ENCODE results near the gene ZNF830. TPM values are rescaled to one million over a fixed set of nuclear protein-coding genes. Genes with fewer than 3 reads are reported as not detected.

Gene ZNF830
- total and polyA plus RNA-seq, 2 donors (not counting 3 experiments of a cell fraction or from before 2014, with no cell fraction given), result 3.1 to 13.9 TPM

DNA sequence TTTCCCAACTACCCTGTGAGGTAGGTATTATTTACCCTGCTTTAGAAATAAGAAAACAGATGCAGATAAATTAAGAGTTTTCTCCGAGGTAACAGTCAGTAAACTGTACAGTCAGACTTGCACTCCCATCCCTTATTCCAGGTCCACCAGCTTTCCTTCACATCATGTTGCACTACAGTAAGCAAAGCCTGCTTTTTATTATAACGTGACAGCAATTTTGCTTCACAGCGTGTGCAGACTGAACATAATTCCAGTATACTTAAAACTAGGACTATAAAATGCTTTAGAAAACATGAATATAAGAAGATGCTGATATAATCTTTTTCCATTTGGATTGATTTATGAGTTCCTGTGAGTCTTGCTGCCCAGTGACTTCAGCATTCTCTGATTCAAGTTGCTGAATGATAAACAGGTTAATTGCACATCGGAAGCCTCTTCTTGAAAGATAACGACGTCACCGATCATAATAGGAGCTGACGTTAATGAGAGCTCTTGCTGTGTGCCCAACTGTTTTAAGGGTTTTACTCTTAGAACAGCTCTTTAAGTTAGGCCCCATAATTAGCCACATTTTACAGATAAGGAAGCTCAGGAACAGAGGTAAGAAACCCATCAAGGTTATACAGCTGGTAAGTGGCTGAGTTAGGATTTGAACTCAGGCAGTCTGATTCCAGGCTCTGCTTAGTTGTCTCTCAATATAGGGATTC, 20.4 kb downstream of the ZNF830 start:
- Histone ChIP-seq H3K9ac (replicated peaks; ENCODE audit: extremely low read depth, insufficient read depth, low read length) (peak overlapping the region; percentile 100), H3K9me3 (replicated peaks; ENCODE audit: control insufficient read depth, insufficient read depth, low read length) (no peaks in the 10 kb centered on the region), H4K20me1 (replicated peaks; ENCODE audit: control insufficient read depth, extremely low read depth, insufficient read depth, low read length) (no peaks in the 10 kb centered on the region), H2AFZ (ENCODE audit: low read depth, low read length) (peak overlapping the region; percentile 51), H3K27me3 (ENCODE audit: control insufficient read depth in 2 of 2, insufficient read depth in 2 of 2, low read length in 2 of 2) (no peaks in the 10 kb centered on the region), H3K9me1 (replicated peaks; ENCODE audit: control insufficient read depth, extremely low read depth, insufficient read depth, low read length) (no peaks in the 10 kb centered on the region), H3K27ac (ENCODE audit: insufficient read depth, low read depth, low read length) (peak overlapping the region; percentile 96), H3K4me3 (replicated peaks in 1 of 3; ENCODE audit: insufficient read depth in 1 of 3, low read depth in 1 of 3, low read length in 3 of 3) (peak overlapping the region; percentile 65 to 92 (median 89)), H3K4me2 (ENCODE audit: insufficient read depth, low read length) (peak overlapping the region; percentile 99), H3K36me3 (ENCODE audit: control insufficient read depth in 2 of 2, extremely low read depth in 1 of 2, insufficient read depth in 2 of 2, low read length in 2 of 2) (peaks cover 0 to 4% of the 10 kb centered on the region in 2 experiments), H3K4me1 (ENCODE audit: control insufficient read depth, extremely low read depth, insufficient read depth, low read length) (peaks cover 19% of the 10 kb centered on the region), H3K79me2 (ENCODE audit: control insufficient read depth, insufficient read depth, low read length) (peaks cover 22% of the 10 kb centered on the region)
- dilution Hi-C loops (cut with MboI; ENCODE audit: extremely low pct_ligation_motif_present, low sequenced_read_pairs) (loop anchor here (25.0 kb wide), 1 partner anchor 131 kb away; the partner anchor contains the start of genes FNDC8 and RAD51D), intact Hi-C loops (cut with micrococcal nuclease) (loop anchor here (1.0 to 10.0 kb wide), 6 partner anchors 41 to 563 kb away; partner anchors contain the start of gene SLFN5)
- TF ChIP-seq FOS (IDR thresholded peaks at IDR 0.05; ENCODE audit: borderline replicate concordance, insufficient read depth, low read length) (no peak), GATA2 (IDR thresholded peaks at IDR 0.05; ENCODE audit: insufficient read depth, insufficient read length, low read depth, low read length) (peak; percentile 43)
- POLR2A ChIA-PET, result interaction anchor here (0.6 to 1.7 kb wide), 5 partner anchors 9 to 138 kb away, joined by 3 to 4 read pairs (median 3); partner anchors contain the start of gene RAD51D
- peak; percentile 73 for DNase-seq (ENCODE audit: low read depth, low spot score)
- CTCF ChIA-PET, result interaction anchor here (0.9 to 2.1 kb wide), 10 partner anchors 9 to 439 kb away, joined by 3 to 10 read pairs (median 6); partner anchors contain the start of genes CCT6B, RFFL and ZNF830
- BruUV-seq (replicated peaks), result no TSS peak
- FAIRE-seq, result peak; percentile 77

DNA sequence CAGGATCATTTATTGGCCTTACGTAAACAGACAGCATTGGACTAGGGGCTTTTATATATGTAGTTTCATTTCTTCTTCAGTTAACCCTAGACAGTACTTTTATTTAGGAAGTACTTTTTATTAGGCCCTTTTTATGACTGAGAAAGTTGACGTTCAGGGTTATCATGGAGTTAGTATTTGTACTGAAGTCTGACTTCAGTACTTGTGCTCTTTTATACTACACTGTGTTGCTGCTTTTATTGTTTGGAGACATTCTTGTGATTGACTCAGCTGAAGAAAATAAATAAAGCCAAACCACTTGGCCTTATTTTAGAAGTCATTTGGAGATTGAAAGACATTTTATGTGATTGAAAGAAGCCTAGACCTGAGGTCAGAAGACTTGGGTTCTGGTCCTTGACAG, 25.9 kb downstream of the ZNF830 start:
- ChIA-PET CTCF (no interaction called here), POLR2A (no interaction called here)
- peaks cover 10 to 12% of the 10 kb centered on the region in 2 experiments for H3K36me3 ChIP-seq (ENCODE audit: control insufficient read depth in 2 of 2, extremely low read depth in 1 of 2, insufficient read depth in 2 of 2, low read length in 2 of 2)
- H3K9ac ChIP-seq (replicated peaks; ENCODE audit: extremely low read depth, insufficient read depth, low read length), result no peak overlapping the region
- H3K27ac ChIP-seq (ENCODE audit: insufficient read depth, low read depth, low read length), result no peak overlapping the region
- peaks cover 9% of the 10 kb centered on the region for H3K79me2 ChIP-seq (ENCODE audit: control insufficient read depth, insufficient read depth, low read length)
- no peaks in the 10 kb centered on the region for H3K9me3 ChIP-seq (replicated peaks; ENCODE audit: control insufficient read depth, insufficient read depth, low read length)
- dilution Hi-C loops (cut with MboI; ENCODE audit: extremely low pct_ligation_motif_present, low sequenced_read_pairs) (loop anchor here (25.0 kb wide), 1 partner anchor 125 kb away; the partner anchor contains the start of genes FNDC8 and RAD51D), intact Hi-C loops (cut with micrococcal nuclease) (loop anchor here (10.0 kb wide), 2 partner anchors 442 to 558 kb away; no protein-coding TSS in a partner anchor)
- H3K4me3 ChIP-seq (replicated peaks in 1 of 3; ENCODE audit: insufficient read depth in 1 of 3, low read depth in 1 of 3, low read length in 3 of 3), result no peak overlapping the region
- H3K4me2 ChIP-seq (ENCODE audit: insufficient read depth, low read length), result no peak overlapping the region
- DNase-seq (ENCODE audit: low read depth, low spot score), result no peak
- peaks cover under 1% of the 10 kb centered on the region for H3K4me1 ChIP-seq (ENCODE audit: control insufficient read depth, extremely low read depth, insufficient read depth, low read length)
- H3K9me1 ChIP-seq (replicated peaks; ENCODE audit: control insufficient read depth, extremely low read depth, insufficient read depth, low read length), result no peaks in the 10 kb centered on the region
- no peak for FAIRE-seq
- BruUV-seq (replicated peaks), result no TSS peak
- H4K20me1 ChIP-seq (replicated peaks; ENCODE audit: control insufficient read depth, extremely low read depth, insufficient read depth, low read length), result no peaks in the 10 kb centered on the region
- TF ChIP-seq GATA2 (IDR thresholded peaks at IDR 0.05; ENCODE audit: insufficient read depth, insufficient read length, low read depth, low read length), result no peak
- no peak for TF ChIP-seq POLR2A (IDR thresholded peaks at IDR 0.05; ENCODE audit: low read depth, low read length)
- TF ChIP-seq JUN (IDR thresholded peaks at IDR 0.05; ENCODE audit: borderline replicate concordance, insufficient read depth, insufficient read length, low read depth), result no peak
- TF ChIP-seq, protein P1, sequence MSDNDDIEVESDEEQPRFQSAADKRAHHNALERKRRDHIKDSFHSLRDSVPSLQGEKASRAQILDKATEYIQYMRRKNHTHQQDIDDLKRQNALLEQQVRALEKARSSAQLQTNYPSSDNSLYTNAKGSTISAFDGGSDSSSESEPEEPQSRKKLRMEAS (IDR thresholded peaks at IDR 0.05; ENCODE audit: insufficient read depth, insufficient read length), result no peak
- no peak for TF ChIP-seq FOS (IDR thresholded peaks at IDR 0.05; ENCODE audit: borderline replicate concordance, insufficient read depth, low read length)
- TF ChIP-seq, protein P2, sequence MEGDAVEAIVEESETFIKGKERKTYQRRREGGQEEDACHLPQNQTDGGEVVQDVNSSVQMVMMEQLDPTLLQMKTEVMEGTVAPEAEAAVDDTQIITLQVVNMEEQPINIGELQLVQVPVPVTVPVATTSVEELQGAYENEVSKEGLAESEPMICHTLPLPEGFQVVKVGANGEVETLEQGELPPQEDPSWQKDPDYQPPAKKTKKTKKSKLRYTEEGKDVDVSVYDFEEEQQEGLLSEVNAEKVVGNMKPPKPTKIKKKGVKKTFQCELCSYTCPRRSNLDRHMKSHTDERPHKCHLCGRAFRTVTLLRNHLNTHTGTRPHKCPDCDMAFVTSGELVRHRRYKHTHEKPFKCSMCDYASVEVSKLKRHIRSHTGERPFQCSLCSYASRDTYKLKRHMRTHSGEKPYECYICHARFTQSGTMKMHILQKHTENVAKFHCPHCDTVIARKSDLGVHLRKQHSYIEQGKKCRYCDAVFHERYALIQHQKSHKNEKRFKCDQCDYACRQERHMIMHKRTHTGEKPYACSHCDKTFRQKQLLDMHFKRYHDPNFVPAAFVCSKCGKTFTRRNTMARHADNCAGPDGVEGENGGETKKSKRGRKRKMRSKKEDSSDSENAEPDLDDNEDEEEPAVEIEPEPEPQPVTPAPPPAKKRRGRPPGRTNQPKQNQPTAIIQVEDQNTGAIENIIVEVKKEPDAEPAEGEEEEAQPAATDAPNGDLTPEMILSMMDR (IDR thresholded peaks at IDR 0.05; ENCODE audit: extremely low read depth in 1 of 2, insufficient read depth in 1 of 2, low read depth in 1 of 2, low read length in 2 of 2), result no peak
- no peak for TF ChIP-seq MYC (IDR thresholded peaks at IDR 0.05; ENCODE audit: low read depth, low read length)
- no peak for TF ChIP-seq POLR2AphosphoS5 (IDR thresholded peaks at IDR 0.05; ENCODE audit: insufficient read depth, low read depth, low read length)
- TF ChIP-seq EZH2 (IDR thresholded peaks at IDR 0.05; ENCODE audit: borderline replicate concordance, low read depth, low read length, severe bottlenecking), result no peak
- no peak overlapping the region for H2AFZ ChIP-seq (ENCODE audit: low read depth, low read length)
- no peaks in the 10 kb centered on the region for H3K27me3 ChIP-seq (ENCODE audit: control insufficient read depth in 2 of 2, insufficient read depth in 2 of 2, low read length in 2 of 2)
